Karpas-422 (cell line): Measurements from ENCODE around the gene OR2T2. TPM values are rescaled to one million over a fixed set of nuclear protein-coding genes. Genes with fewer than 3 reads are reported as not detected.
"Not testable (repeated sequence)": the region's sequence is repeated elsewhere in the genome, so short reads cannot be mapped to it uniquely, and the experiment has no call there.

Experiments
- DNase-seq: peaks from one replicate; pipeline ENCODE4 v3.0.0-alpha.2; 2015
- H2AFZ ChIP-seq: fragments of 200-600 bp; sonication (generic); 2 replicates; pipeline ENCODE4 v1.6.1; 2014; ENCODE audit warnings: antibody characterized with exemption, low read length, mixed read lengths
- H3K27ac ChIP-seq: fragments of 200-600 bp; sonication (generic); 2 replicates; pipeline ENCODE4 v1.5.1; 2014; ENCODE audit warnings: mild to moderate bottlenecking, low read length, moderate library complexity
- H3K27me3 ChIP-seq: fragments of 200-600 bp; sonication (generic); 2 replicates; pipeline ENCODE4 v1.6.1; 2014; ENCODE audit warnings: low read length, mixed read lengths
- H3K36me3 ChIP-seq: fragments of 200-600 bp; sonication (generic); 2 replicates; pipeline ENCODE4 v1.6.1; 2014; ENCODE audit warnings: low read length, mixed read lengths; ENCODE audit not compliant: insufficient read depth
- H3K4me1 ChIP-seq: fragments of 200-600 bp; sonication (generic); 2 replicates; pipeline ENCODE4 v1.6.1; 2014; ENCODE audit warnings: mild to moderate bottlenecking, low read length, mixed read lengths
- H3K4me2 ChIP-seq: fragments of 200-600 bp; sonication (generic); 2 replicates; pipeline ENCODE4 v1.6.1; 2014; ENCODE audit warnings: low read length, low read depth, mild to moderate bottlenecking; ENCODE audit not compliant: poor library complexity, severe bottlenecking
- H3K4me3 ChIP-seq: fragments of 200-600 bp; sonication (generic); 2 replicates; pipeline ENCODE4 v1.5.1; 2014; ENCODE audit warnings: mild to moderate bottlenecking, antibody characterized with exemption, low read length, mixed read lengths
- H3K79me2 ChIP-seq: fragments of 200-600 bp; sonication (generic); 2 replicates; pipeline ENCODE4 v1.6.1; 2014; ENCODE audit warnings: mild to moderate bottlenecking, low read length, mixed read lengths
- H3K9ac ChIP-seq: fragments of 200-600 bp; sonication (generic); 2 replicates; pipeline ENCODE4 v1.6.0; 2014; ENCODE audit warnings: low read length
- H3K9me2 ChIP-seq: fragments of 200-600 bp; sonication (generic), shearing (Covaris generic); replicated peaks from 2 replicates; pipeline ENCODE4 v1.6.0; 2014; ENCODE audit warnings: mild to moderate bottlenecking, low read length, moderate library complexity; ENCODE audit not compliant: insufficient read depth
- H3K9me3 ChIP-seq: fragments of 300-700, 200-600 bp; sonication (generic); 2 replicates; pipeline ENCODE4 v1.6.1; 2014; ENCODE audit warnings: low read length, mixed read lengths
- H4K20me1 ChIP-seq: fragments of 200-600 bp; sonication (generic); 2 replicates; pipeline ENCODE4 v1.6.1; 2014; ENCODE audit warnings: mild to moderate bottlenecking, antibody characterized with exemption, low read length, low read depth; ENCODE audit not compliant: insufficient read depth
- total RNA-seq: library from RNA; depleted of rRNA; stranded (reverse); fragments of >200 nt; shearing (Covaris generic); gene quantifications from 2 replicates; pipeline ENCODE4 v1.2.3, GENCODE V29; 2014; ENCODE audit warnings: low replicate concordance

The OR2T2 gene
- total RNA-seq, 1 experiment from 2014 or later, result not detected

- H3K9me2 ChIP-seq, H3K36me3 ChIP-seq, H3K79me2 ChIP-seq, H3K4me1 ChIP-seq, H3K9me3 ChIP-seq, H3K27me3 ChIP-seq, H3K9ac ChIP-seq, H3K27ac ChIP-seq, H4K20me1 ChIP-seq, DNase-seq, H3K4me3 ChIP-seq, H3K4me2 ChIP-seq, H2AFZ ChIP-seq: not testable (repeated sequence)
Observed at GRCh38 chr1:248442500-248443277, 2.7 kb upstream of the OR2T2 start.

DNA sequence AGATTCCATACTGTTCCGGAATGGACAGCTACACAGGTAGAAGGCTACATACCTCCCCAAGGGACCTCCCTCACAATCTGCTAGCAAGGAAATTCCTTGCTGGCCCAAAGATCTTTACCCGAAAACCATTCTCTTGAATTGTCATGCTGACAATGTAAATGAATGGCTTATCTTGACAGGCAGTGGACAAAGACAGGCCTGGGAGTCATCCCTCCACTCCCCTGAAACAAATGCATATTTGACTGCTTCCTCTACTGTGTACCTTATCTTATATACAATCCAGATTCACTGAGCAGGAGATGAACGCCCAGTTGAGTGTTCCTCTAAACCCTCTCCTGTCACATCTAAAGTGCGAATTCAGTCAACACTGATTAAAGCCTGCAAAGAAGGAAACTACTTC lies 834 bp upstream of the OR2T2 start:
- not testable (repeated sequence) for H3K4me1 ChIP-seq, H3K79me2 ChIP-seq, H3K9me3 ChIP-seq, H3K9me2 ChIP-seq, H2AFZ ChIP-seq, H3K27ac ChIP-seq, H3K27me3 ChIP-seq, H3K4me2 ChIP-seq, DNase-seq, H3K36me3 ChIP-seq, H3K9ac ChIP-seq, H3K4me3 ChIP-seq, H4K20me1 ChIP-seq

GRCh38 chr1:248448409-248449074 lies 3.1 kb downstream of the OR2T2 start:
- H3K79me2 ChIP-seq, H3K9me3 ChIP-seq, H3K9ac ChIP-seq, H3K4me3 ChIP-seq, DNase-seq, H3K9me2 ChIP-seq, H3K36me3 ChIP-seq, H3K4me2 ChIP-seq, H4K20me1 ChIP-seq, H2AFZ ChIP-seq, H3K27ac ChIP-seq, H3K27me3 ChIP-seq, H3K4me1 ChIP-seq: not testable (repeated sequence)

DNA sequence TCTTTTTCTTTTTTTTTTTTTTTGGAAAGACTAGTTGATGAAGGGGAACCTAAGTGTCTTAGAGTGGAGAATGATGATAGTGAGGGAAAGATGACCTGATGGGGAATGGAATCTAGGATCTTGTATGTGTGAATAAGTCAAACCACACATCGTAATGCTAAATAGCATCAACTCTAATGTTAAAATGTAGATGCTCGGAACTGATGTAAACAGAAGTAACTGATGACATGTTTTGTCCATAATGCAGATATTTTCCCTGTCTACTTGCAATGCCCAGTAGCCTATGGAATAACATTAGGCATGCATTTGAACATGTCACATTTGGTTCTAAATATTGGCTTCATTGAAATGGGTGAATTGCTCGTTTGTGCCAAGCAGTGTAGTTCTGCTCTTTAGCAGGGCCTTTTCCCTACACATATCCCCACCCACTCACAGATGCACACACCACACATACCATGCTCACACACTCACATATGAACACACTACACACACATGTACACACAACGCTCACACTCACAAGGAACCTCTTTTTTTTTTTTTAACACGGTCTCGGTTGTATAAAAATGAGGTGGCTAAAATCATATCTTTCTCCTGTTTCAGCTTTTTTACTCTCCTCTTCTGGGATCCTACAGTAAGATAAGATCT lies 4.5 kb downstream of the OR2T2 start:
- not testable (repeated sequence) for H3K4me2 ChIP-seq, H3K4me1 ChIP-seq, H3K27ac ChIP-seq, H3K4me3 ChIP-seq, H3K9me2 ChIP-seq, H2AFZ ChIP-seq, H3K36me3 ChIP-seq, H3K9ac ChIP-seq, H4K20me1 ChIP-seq, H3K27me3 ChIP-seq, H3K79me2 ChIP-seq, DNase-seq, H3K9me3 ChIP-seq

DNA sequence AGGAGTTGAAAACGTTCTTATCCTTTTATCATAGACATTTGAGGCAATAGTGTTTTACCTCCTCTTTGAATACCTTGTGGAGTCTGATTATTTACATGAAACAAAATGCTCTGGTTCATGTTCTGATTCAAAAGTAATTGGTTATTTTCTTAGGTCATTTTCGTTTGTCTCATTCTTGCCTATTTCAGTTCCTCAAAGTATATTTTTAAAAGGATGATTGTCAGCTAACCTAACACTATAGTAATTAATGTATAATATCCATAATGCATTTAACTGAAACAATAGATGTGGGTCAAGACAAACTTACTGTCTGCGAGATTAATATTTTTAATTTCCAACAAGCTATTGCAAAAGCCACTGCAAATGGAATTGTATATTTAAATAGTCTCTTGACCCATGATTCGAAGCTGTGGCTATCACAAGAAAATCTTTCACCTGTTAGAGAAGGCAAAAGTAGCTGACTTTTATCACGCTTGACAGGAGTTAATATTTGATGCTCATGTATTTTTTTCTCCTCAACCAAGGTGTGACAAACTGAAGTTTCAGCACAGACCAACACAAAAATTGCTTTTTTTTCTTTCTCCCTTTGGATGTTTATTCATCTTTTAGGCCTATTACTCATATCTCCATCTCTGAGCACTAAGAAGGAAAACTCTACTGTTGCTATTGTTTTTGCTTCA lies 5.2 kb downstream of the OR2T2 start:
- not testable (repeated sequence) for H3K9me2 ChIP-seq, H3K9me3 ChIP-seq, H3K79me2 ChIP-seq, H3K4me3 ChIP-seq, H3K36me3 ChIP-seq, H3K9ac ChIP-seq, DNase-seq, H3K4me2 ChIP-seq, H3K27me3 ChIP-seq, H3K27ac ChIP-seq, H4K20me1 ChIP-seq, H2AFZ ChIP-seq, H3K4me1 ChIP-seq

DNA sequence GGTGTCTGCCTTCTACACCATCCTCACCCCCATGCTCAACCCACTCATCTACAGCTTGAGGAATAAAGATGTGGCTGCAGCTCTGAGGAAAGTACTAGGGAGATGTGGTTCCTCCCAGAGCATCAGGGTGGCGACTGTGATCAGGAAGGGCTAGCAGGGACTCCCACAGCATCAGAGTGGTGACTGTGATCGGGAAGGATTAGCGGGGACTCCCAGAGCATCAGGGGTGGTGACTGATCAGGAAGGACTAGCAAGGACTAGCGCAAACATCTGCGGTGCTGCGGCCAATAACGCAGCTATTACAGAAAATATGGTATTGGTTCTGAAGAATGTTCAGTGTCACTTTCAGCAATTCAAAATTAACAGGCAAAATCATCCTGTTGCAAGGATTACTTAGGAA lies 8.2 kb downstream of the OR2T2 start:
- H3K27me3 ChIP-seq, DNase-seq, H3K27ac ChIP-seq, H3K9me2 ChIP-seq, H4K20me1 ChIP-seq, H3K4me1 ChIP-seq, H3K79me2 ChIP-seq, H3K36me3 ChIP-seq, H3K9me3 ChIP-seq, H2AFZ ChIP-seq, H3K4me3 ChIP-seq, H3K9ac ChIP-seq, H3K4me2 ChIP-seq: not testable (repeated sequence)

GRCh38 chr1:248455045-248455444 lies 9.6 kb downstream of the OR2T2 start:
- not testable (repeated sequence) for H3K9ac ChIP-seq, H2AFZ ChIP-seq, DNase-seq

GRCh38 chr1:248456635-248457034 lies 11.2 kb downstream of the OR2T2 start:
- H3K27me3 ChIP-seq, result not testable (repeated sequence)

More at GRCh38 chr1:248455045-248455444, 9.6 kb downstream of the OR2T2 start:
- H3K36me3 ChIP-seq, H3K27me3 ChIP-seq, H3K27ac ChIP-seq, H3K79me2 ChIP-seq, H3K4me3 ChIP-seq, H3K9me3 ChIP-seq, H4K20me1 ChIP-seq, H3K4me1 ChIP-seq, H3K9me2 ChIP-seq, H3K4me2 ChIP-seq: not testable (repeated sequence)

More at GRCh38 chr1:248456635-248457034, 11.2 kb downstream of the OR2T2 start:
- H3K9me3 ChIP-seq, H3K9ac ChIP-seq, H3K79me2 ChIP-seq, H3K9me2 ChIP-seq, H3K4me1 ChIP-seq, DNase-seq, H3K4me3 ChIP-seq, H3K4me2 ChIP-seq, H4K20me1 ChIP-seq, H2AFZ ChIP-seq, H3K36me3 ChIP-seq, H3K27ac ChIP-seq: not testable (repeated sequence)
